Endothelial cell of umbilical vein (primary cell): ENCODE data around the gene SSBP3.

Experiments used
- CTCF ChIP-seq, 2 donors: IDR thresholded peaks; 1 replicate in 1 of 2; 2 replicates in 1 of 2; pipeline ENCODE4 v1.5.1; 2011; ENCODE audit warnings: low read length in 2 of 2, mild to moderate bottlenecking in 2 of 2, moderate library complexity in 2 of 2, control low read depth in 1 of 2, inconsistent platforms in 1 of 2, low read depth in 1 of 2; ENCODE audit not compliant: insufficient read depth in 1 of 2; ENCODE audit errors: extremely low read depth in 1 of 2
- POLR2A ChIP-seq: IDR thresholded peaks from 2 replicates; pipeline ENCODE4 v1.6.1; 2012; ENCODE audit warnings: low read depth, mild to moderate bottlenecking, control low read depth, low read length
- POLR2AphosphoS5 ChIP-seq: IDR thresholded peaks from 2 replicates; pipeline ENCODE4 v1.6.1; 2012; ENCODE audit warnings: low read depth, mild to moderate bottlenecking, control low read depth, low read length, moderate library complexity; ENCODE audit not compliant: insufficient read depth

- TF ChIP-seq POLR2A (no peak), CTCF (IDR thresholded peaks at IDR 0.05; ENCODE audit: extremely low read depth in 1 of 2, insufficient read depth in 1 of 2, low read depth in 1 of 2, low read length in 2 of 2) (no peak), POLR2AphosphoS5 (no peak)
Measured at GRCh38 chr1:54270543-54270942, 135.7 kb downstream of the SSBP3 start.
